ENCODE results near the gene RPL36A.

The RPL36A gene

GRCh38 chrX:101383679-101384205 is 7.1 kb upstream of the RPL36A start:
- TF ChIP-seq ZFX (IDR thresholded peaks at IDR 0.05; ENCODE audit: borderline replicate concordance) (no peak), CTCF (IDR thresholded peaks at IDR 0.05) (no peak)
- no peak overlapping the region for H3K27ac ChIP-seq

- TF ChIP-seq ZFX (IDR thresholded peaks at IDR 0.05; ENCODE audit: borderline replicate concordance) (no peak), CTCF (IDR thresholded peaks at IDR 0.05) (no peak)
- no peak overlapping the region for H3K27ac ChIP-seq
These were observed 5.7 kb upstream of the RPL36A start for GRCh38 chrX:101385026-101385684.

DNA sequence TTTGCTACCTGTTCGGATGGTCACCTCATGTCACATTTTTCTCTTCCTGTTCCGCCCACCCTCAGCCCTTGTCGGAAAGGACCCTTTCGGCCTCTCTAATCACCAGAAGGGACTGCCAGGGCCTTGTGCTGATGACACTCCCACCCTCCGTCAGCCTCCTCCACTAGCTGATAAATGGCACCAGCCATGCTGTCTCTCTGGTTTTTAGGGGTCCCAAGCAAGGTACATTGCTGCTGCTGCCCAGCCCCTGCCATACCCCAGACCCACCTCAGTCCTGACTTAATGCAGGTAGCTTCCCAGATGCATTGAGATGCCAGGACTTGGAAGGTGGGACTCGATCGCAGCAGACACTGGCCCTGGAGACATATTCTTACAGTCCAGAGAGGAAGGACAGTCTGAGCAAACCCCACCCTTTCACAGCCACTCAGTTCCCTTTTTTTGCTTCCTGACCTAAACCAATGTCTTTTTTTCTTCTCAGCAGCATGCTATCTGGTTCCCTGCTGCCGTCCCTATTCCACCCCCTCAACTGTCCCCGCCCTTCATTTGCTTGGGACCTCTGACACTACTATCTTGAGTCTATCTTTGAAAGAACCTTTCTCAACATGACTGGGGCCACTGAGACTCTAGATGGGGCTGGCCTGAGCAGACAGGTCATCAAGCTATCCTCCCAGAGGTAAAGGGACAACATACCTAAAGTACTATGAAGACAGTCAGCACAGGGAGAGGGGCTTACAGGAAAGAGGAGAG is 4.8 kb upstream of the RPL36A start, which contains the start of gene BTK:
Gene BTK, minus strand, starts transcription at position 397 of the 747 bp plus-strand sequence. CDS start 10,907 bp downstream, outside the sequence.
- no peak within 1 kb of the TSS for H3K27ac ChIP-seq
- TF ChIP-seq CTCF (IDR thresholded peaks at IDR 0.05) (no peak), ZFX (IDR thresholded peaks at IDR 0.05; ENCODE audit: borderline replicate concordance) (no peak)

DNA sequence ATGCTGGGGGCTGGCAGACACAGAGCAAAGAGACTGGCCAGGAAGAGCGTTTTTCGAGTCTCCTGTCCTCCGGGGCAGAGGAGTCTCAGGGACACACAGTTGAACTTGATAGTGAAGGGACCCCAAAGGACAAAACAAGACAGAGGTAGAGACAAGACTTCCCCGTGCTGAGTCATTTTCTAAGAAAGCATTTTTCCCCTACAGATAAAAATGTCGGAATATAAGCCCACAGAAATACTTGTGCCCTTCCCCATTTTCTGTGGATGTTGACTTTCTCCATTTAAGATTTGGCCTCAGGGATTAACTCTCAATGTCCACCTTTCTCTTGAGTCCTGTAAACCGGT is 4.3 kb upstream of the RPL36A start:
- H3K27ac ChIP-seq, result no peak overlapping the region

GRCh38 chrX:101388604-101389003 is 2.2 kb upstream of the RPL36A start:
- TF ChIP-seq CTCF (IDR thresholded peaks at IDR 0.05) (no peak), ZFX (IDR thresholded peaks at IDR 0.05; ENCODE audit: borderline replicate concordance) (no peak)
- no peak overlapping the region for H3K27ac ChIP-seq

More for the DNA sequence above, 4.3 kb upstream of the RPL36A start:
- TF ChIP-seq CTCF (IDR thresholded peaks at IDR 0.05) (no peak), ZFX (IDR thresholded peaks at IDR 0.05; ENCODE audit: borderline replicate concordance) (no peak)

GRCh38 chrX:101391831-101392230 is 1.0 kb downstream of the RPL36A start:
- H3K27ac ChIP-seq, result peak overlapping the region; percentile 74

GRCh38 chrX:101393530-101394305 is 2.9 kb downstream of the RPL36A start:
- H3K27ac ChIP-seq, result peak overlapping the region; percentile 74; the same call in 1 of the 2 replicates
- TF ChIP-seq CTCF (IDR thresholded peaks at IDR 0.05) (no peak), ZFX (IDR thresholded peaks at IDR 0.05; ENCODE audit: borderline replicate concordance) (no peak)

More at GRCh38 chrX:101391831-101392230, 1.0 kb downstream of the RPL36A start:
- TF ChIP-seq ZFX (IDR thresholded peaks at IDR 0.05; ENCODE audit: borderline replicate concordance), result no peak
